ENCODE results near the gene HTT.

- TF ChIP-seq CTCF (IDR thresholded peaks at IDR 0.05 in 8 of 11, conservative IDR thresholded peaks at IDR 0.05 in 3 of 11) (no peak), POLR2A (IDR thresholded peaks at IDR 0.05) (no peak), POLR2AphosphoS5 (IDR thresholded peaks at IDR 0.05) (no peak)
Measured at GRCh38 chr4:3271131-3271530, 196.7 kb downstream of the HTT start.

Measured in spleen (tissue), 7 donors.